HepG2 (cell line): ENCODE measurements around the gene IL10.

ENCODE experiments used
- ATAD3A ChIP-seq: sonication (generic); formaldehyde crosslinking; IDR thresholded peaks from 2 replicates; pipeline ENCODE4 v1.4.0; 2020; ENCODE audit warnings: missing genetic modification reagents
- ATF6 ChIP-seq: sonication (generic); formaldehyde crosslinking; conservative IDR thresholded peaks from 2 replicates; pipeline ENCODE4 v1.4.0; 2020; ENCODE audit warnings: missing genetic modification reagents
- BRF2 ChIP-seq: sonication (generic); formaldehyde crosslinking; IDR thresholded peaks from 2 replicates; pipeline ENCODE4 v1.8.1; 2022; ENCODE audit warnings: mild to moderate bottlenecking, missing genetic modification reagents
- CTCF ChIP-seq: sonication (generic); formaldehyde crosslinking; IDR thresholded peaks from 2 replicates; pipeline ENCODE4 v1.5.0; 2020; ENCODE audit warnings: mild to moderate bottlenecking, missing genetic modification reagents, moderate library complexity
- JUND ChIP-seq: sonication (generic); formaldehyde crosslinking; IDR thresholded peaks from 2 replicates; pipeline ENCODE4 v1.8.0; 2022; ENCODE audit warnings: mild to moderate bottlenecking, missing genetic modification reagents
- NCOA1 ChIP-seq: sonication (generic); formaldehyde crosslinking; IDR thresholded peaks from 2 replicates; pipeline ENCODE4 v1.9.0; 2021; ENCODE audit warnings: missing genetic modification reagents
- POLR2A ChIP-seq, 2 experiments: IDR thresholded peaks; 2 replicates each; pipeline ENCODE4 v1.6.1; 2011; ENCODE audit warnings: low read depth in 2 of 2, low read length in 2 of 2, mild to moderate bottlenecking in 1 of 2, moderate library complexity in 1 of 2; ENCODE audit not compliant: insufficient read depth in 1 of 2
- POLR2AphosphoS2 ChIP-seq: IDR thresholded peaks from 2 replicates; pipeline ENCODE4 v1.6.1; 2011; ENCODE audit warnings: low read depth, low read length, improper control_type of control experiment
- SALL2 ChIP-seq: sonication (generic); formaldehyde crosslinking; IDR thresholded peaks from 2 replicates; pipeline ENCODE4 v1.8.1; 2023; ENCODE audit warnings: mild to moderate bottlenecking, missing genetic modification reagents, inconsistent platforms
- TCF12 ChIP-seq, 2 experiments: fragments of 450-650 bp in 1 of 2; sonication (generic) in 1 of 2; formaldehyde crosslinking in 1 of 2; IDR thresholded peaks; 2 replicates each; pipeline versions ENCODE4 v1.6.1 to v1.8.0; 2017 to 2022; ENCODE audit warnings: antibody characterized with exemption in 1 of 2, mild to moderate bottlenecking in 1 of 2, missing genetic modification reagents in 1 of 2, moderate library complexity in 1 of 2
- ZBTB21 ChIP-seq: sonication (generic); formaldehyde crosslinking; IDR thresholded peaks from 2 replicates; pipeline ENCODE4 v1.4.0; 2020; ENCODE audit warnings: missing genetic modification reagents

- TF ChIP-seq ATAD3A (CRISPR knock-in tag), result no peak
- no peak for TF ChIP-seq SALL2 (CRISPR knock-in tag)
- TF ChIP-seq NCOA1 (CRISPR knock-in tag), result no peak
- TF ChIP-seq POLR2AphosphoS2, result no peak
- no peak for TF ChIP-seq JUND (CRISPR knock-in tag)
- no peak for TF ChIP-seq BRF2 (CRISPR knock-in tag)
- TF ChIP-seq TCF12 (IDR thresholded peaks at IDR 0.05), result no peak
- no peak for TF ChIP-seq TCF12 (CRISPR knock-in tag; IDR thresholded peaks at IDR 0.05)
- no peak for TF ChIP-seq ZBTB21 (CRISPR knock-in tag)
- TF ChIP-seq ATF6, result no peak
- no peak for TF ChIP-seq CTCF (CRISPR knock-in tag)
- no peak for TF ChIP-seq POLR2A (IDR thresholded peaks at IDR 0.05; ENCODE audit: insufficient read depth in 1 of 2, low read depth in 2 of 2, low read length in 2 of 2)
Measured at GRCh38 chr1:206800411-206800810, 28.1 kb upstream of the IL10 start.
